HEK293 (cell line): ENCODE measurements around the gene RCOR1.

Source experiments
- CTCF ChIP-seq: fragments of 450-650 bp; formaldehyde crosslinking; IDR thresholded peaks from 2 replicates; pipeline ENCODE4 v1.5.1; 2016; ENCODE audit warnings: missing biosample characterization, missing genetic modification characterization
- TCF7L2 ChIP-seq: IDR thresholded peaks from 2 replicates; pipeline ENCODE4 v1.6.1; 2011; ENCODE audit warnings: low read depth, mild to moderate bottlenecking, inconsistent platforms, low read length, moderate library complexity, borderline replicate concordance
- ZNF138 ChIP-seq: fragments of 450-650 bp; formaldehyde crosslinking; IDR thresholded peaks from 2 replicates; pipeline ENCODE4 v1.5.1; 2016; ENCODE audit warnings: missing biosample characterization, missing genetic modification characterization, borderline replicate concordance
- ZNF146 ChIP-seq: fragments of 450-650 bp; formaldehyde crosslinking; IDR thresholded peaks from 2 replicates; pipeline ENCODE4 v1.5.1; 2016; ENCODE audit warnings: missing biosample characterization, missing genetic modification characterization
- ZNF221 ChIP-seq: fragments of 450-650 bp; formaldehyde crosslinking; IDR thresholded peaks from 2 replicates; pipeline ENCODE4 v1.5.1; 2017; ENCODE audit warnings: missing biosample characterization, missing genetic modification characterization, borderline replicate concordance
- ZNF223 ChIP-seq: fragments of 450-650 bp; formaldehyde crosslinking; IDR thresholded peaks from 2 replicates; pipeline ENCODE4 v1.5.1; 2016; ENCODE audit warnings: missing biosample characterization, missing genetic modification characterization
- ZNF580 ChIP-seq: fragments of 450-650 bp; formaldehyde crosslinking; IDR thresholded peaks from 2 replicates; pipeline ENCODE4 v1.5.1; 2016; ENCODE audit warnings: missing biosample characterization, missing genetic modification characterization
- ZNF639 ChIP-seq: fragments of 450-650 bp; formaldehyde crosslinking; IDR thresholded peaks from 2 replicates; pipeline ENCODE4 v1.5.1; 2016; ENCODE audit warnings: missing biosample characterization, missing genetic modification characterization
- ZNF677 ChIP-seq: fragments of 450-650 bp; IDR thresholded peaks from 2 replicates; pipeline ENCODE4 v1.5.0; 2018; ENCODE audit warnings: missing biosample characterization, mild to moderate bottlenecking, missing genetic modification characterization, moderate library complexity
- ZNF704 ChIP-seq: fragments of 450-650 bp; formaldehyde crosslinking; IDR thresholded peaks from 2 replicates; pipeline ENCODE4 v1.5.1; 2016; ENCODE audit warnings: missing biosample characterization, missing genetic modification characterization
- ZNF768 ChIP-seq: fragments of 450-650 bp; formaldehyde crosslinking; IDR thresholded peaks from 2 replicates; pipeline ENCODE4 v1.5.1; 2018; ENCODE audit warnings: missing biosample characterization, mild to moderate bottlenecking, missing genetic modification characterization

- no peak for TF ChIP-seq CTCF
- TF ChIP-seq ZNF146 (tag by site-specific recombination) = no peak
- no peak for TF ChIP-seq TCF7L2
- TF ChIP-seq ZNF138 (tag by site-specific recombination) = no peak
- TF ChIP-seq ZNF677 (tag by site-specific recombination) = no peak
- no peak for TF ChIP-seq ZNF639 (tag by site-specific recombination)
- no peak for TF ChIP-seq ZNF768 (tag by site-specific recombination)
- TF ChIP-seq ZNF221 (tag by site-specific recombination) = no peak
- TF ChIP-seq ZNF223 (tag by site-specific recombination) = no peak
- TF ChIP-seq ZNF704 = no peak
- TF ChIP-seq ZNF580 (tag by site-specific recombination) = no peak
These were observed 142.0 kb downstream of the RCOR1 start for GRCh38 chr14:102734436-102734835.
